ENCODE results near the gene IZUMO3. TPM values are rescaled to one million over a fixed set of nuclear protein-coding genes. Genes with fewer than 3 reads are reported as not detected.
"Not testable (repeated sequence)": the region's sequence is repeated elsewhere in the genome, so short reads cannot be mapped to it uniquely, and the experiment has no call there.

IZUMO3 gene, protein sequence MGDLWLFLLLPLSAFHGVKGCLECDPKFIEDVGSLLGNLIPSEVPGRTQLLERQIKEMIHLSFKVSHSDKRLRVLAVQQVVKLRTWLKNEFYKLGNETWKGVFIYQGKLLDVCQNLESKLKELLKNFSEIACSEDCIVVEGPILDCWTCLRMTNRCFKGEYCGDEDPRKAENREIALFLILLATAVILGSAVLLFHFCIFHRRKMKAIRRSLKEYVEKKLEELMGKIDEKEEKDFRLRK
- total RNA-seq (2012; rRNA removed), result not detected in 2 replicates

GRCh38 chr9:24545847-24546522 is at the start of gene IZUMO3:
TSS of gene IZUMO3 (minus strand) at chr9:24545897. CDS start at chr9:24545649, 248 bp downstream.
- Histone ChIP-seq H3K27me3 (ENCODE audit: control insufficient read depth, insufficient read depth, low read length) (no peaks in the 10 kb centered on the region), H3K36me3 (ENCODE audit: insufficient read depth, low read length) (no peaks in the 10 kb centered on the region), H3K4me3 (ENCODE audit: low read length) (no peak within 1 kb of the TSS), H3K4me1 (ENCODE audit: control insufficient read depth, insufficient read depth, low read length) (no peaks in the 10 kb centered on the region), H3K9ac (ENCODE audit: low read depth, low read length) (no peak within 1 kb of the TSS), H3K4me2 (ENCODE audit: low read length) (no peak within 1 kb of the TSS), H3K9me3 (replicated peaks; ENCODE audit: low read length) (peaks cover 6% of the 10 kb centered on the region)

GRCh38 chr9:24594234-24594850 is 48.6 kb upstream of the IZUMO3 start:
- Histone ChIP-seq H3K27me3 (ENCODE audit: control insufficient read depth, insufficient read depth, low read length) (no peaks in the 10 kb centered on the region), H3K4me1 (ENCODE audit: control insufficient read depth, insufficient read depth, low read length) (no peaks in the 10 kb centered on the region), H3K4me2 (ENCODE audit: low read length) (no peak overlapping the region), H3K36me3 (ENCODE audit: insufficient read depth, low read length) (no peaks in the 10 kb centered on the region), H3K9me3 (replicated peaks; ENCODE audit: low read length) (no peaks in the 10 kb centered on the region), H3K4me3 (ENCODE audit: low read length) (no peak overlapping the region), H3K9ac (ENCODE audit: low read depth, low read length) (no peak overlapping the region)

DNA sequence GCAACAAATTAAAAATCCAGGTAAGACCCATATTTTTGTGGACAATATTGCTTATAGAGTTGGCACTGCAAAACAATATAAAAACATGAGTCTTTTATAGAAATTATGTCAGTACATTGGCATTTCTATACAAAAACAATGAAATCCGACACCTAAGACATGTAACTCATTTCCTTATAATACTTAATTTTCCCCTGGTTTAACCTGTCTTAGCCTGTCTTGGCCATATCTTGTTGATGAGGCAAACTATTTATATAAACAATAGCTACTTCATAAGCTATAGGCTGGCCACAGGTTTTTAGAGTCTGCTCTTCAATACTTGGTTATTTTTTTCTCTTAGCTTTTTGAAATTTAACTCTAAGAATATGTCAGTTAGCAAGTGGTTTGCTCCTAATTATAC is 44.7 kb upstream of the IZUMO3 start:
- Histone ChIP-seq H3K4me2 (ENCODE audit: low read length) (no peak overlapping the region), H3K4me3 (ENCODE audit: low read length) (no peak overlapping the region), H3K36me3 (ENCODE audit: insufficient read depth, low read length) (no peaks in the 10 kb centered on the region), H3K4me1 (ENCODE audit: control insufficient read depth, insufficient read depth, low read length) (no peaks in the 10 kb centered on the region), H3K9ac (ENCODE audit: low read depth, low read length) (no peak overlapping the region), H3K27me3 (ENCODE audit: control insufficient read depth, insufficient read depth, low read length) (no peaks in the 10 kb centered on the region), H3K9me3 (replicated peaks; ENCODE audit: low read length) (no peaks in the 10 kb centered on the region)

- Histone ChIP-seq H3K4me2 (ENCODE audit: low read length) (no peak overlapping the region), H3K4me3 (ENCODE audit: low read length) (no peak overlapping the region), H3K36me3 (ENCODE audit: insufficient read depth, low read length) (no peaks in the 10 kb centered on the region), H3K4me1 (ENCODE audit: control insufficient read depth, insufficient read depth, low read length) (no peaks in the 10 kb centered on the region), H3K9me3 (replicated peaks; ENCODE audit: low read length) (no peaks in the 10 kb centered on the region), H3K9ac (ENCODE audit: low read depth, low read length) (no peak overlapping the region), H3K27me3 (ENCODE audit: control insufficient read depth, insufficient read depth, low read length) (no peaks in the 10 kb centered on the region)
These were observed 42.2 kb upstream of the IZUMO3 start for GRCh38 chr9:24587883-24588282.

- Histone ChIP-seq H3K4me2 (ENCODE audit: low read length) (no peak overlapping the region), H3K36me3 (ENCODE audit: insufficient read depth, low read length) (no peaks in the 10 kb centered on the region), H3K9ac (ENCODE audit: low read depth, low read length) (no peak overlapping the region), H3K4me3 (ENCODE audit: low read length) (no peak overlapping the region), H3K4me1 (ENCODE audit: control insufficient read depth, insufficient read depth, low read length) (no peaks in the 10 kb centered on the region), H3K9me3 (replicated peaks; ENCODE audit: low read length) (no peaks in the 10 kb centered on the region), H3K27me3 (ENCODE audit: control insufficient read depth, insufficient read depth, low read length) (no peaks in the 10 kb centered on the region)
These were observed 36.7 kb upstream of the IZUMO3 start for GRCh38 chr9:24582146-24583126.

GRCh38 chr9:24580005-24580404 is 34.3 kb upstream of the IZUMO3 start:
- not testable (repeated sequence) for H3K36me3 ChIP-seq (ENCODE audit: insufficient read depth, low read length); H3K4me2 ChIP-seq (ENCODE audit: low read length); H3K9me3 ChIP-seq (replicated peaks; ENCODE audit: low read length); H3K27me3 ChIP-seq (ENCODE audit: control insufficient read depth, insufficient read depth, low read length); H3K9ac ChIP-seq (ENCODE audit: low read depth, low read length); H3K4me3 ChIP-seq (ENCODE audit: low read length); H3K4me1 ChIP-seq (ENCODE audit: control insufficient read depth, insufficient read depth, low read length)

DNA sequence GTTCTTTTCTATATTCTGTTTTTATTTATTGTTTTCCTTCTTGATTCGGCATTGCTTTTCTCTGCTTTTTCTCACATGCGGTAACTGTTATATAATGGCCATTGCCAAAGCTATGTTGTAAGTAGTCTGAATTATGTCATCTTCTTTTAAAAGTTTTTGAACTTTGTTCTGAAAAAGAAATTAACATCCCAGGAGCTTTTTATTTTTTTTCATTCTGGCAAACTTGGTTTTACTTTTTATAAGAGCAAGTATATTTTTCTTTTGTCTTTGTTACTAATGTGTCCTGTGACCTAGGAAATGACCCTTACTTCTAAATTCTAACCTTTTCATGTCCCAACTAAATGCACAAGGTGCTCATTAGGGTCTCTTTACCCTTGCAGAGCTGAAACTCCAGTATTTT is 26.7 kb upstream of the IZUMO3 start:
- Histone ChIP-seq H3K4me2 (ENCODE audit: low read length) (no peak overlapping the region), H3K4me1 (ENCODE audit: control insufficient read depth, insufficient read depth, low read length) (no peaks in the 10 kb centered on the region), H3K36me3 (ENCODE audit: insufficient read depth, low read length) (no peaks in the 10 kb centered on the region), H3K4me3 (ENCODE audit: low read length) (no peak overlapping the region), H3K9ac (ENCODE audit: low read depth, low read length) (no peak overlapping the region), H3K9me3 (replicated peaks; ENCODE audit: low read length) (no peaks in the 10 kb centered on the region), H3K27me3 (ENCODE audit: control insufficient read depth, insufficient read depth, low read length) (no peaks in the 10 kb centered on the region)

- no peaks in the 10 kb centered on the region for H3K36me3 ChIP-seq (ENCODE audit: insufficient read depth, low read length)
- H3K9me3 ChIP-seq (replicated peaks; ENCODE audit: low read length), result peaks cover 4% of the 10 kb centered on the region
- H3K4me2 ChIP-seq (ENCODE audit: low read length), result no peak overlapping the region
- H3K4me1 ChIP-seq (ENCODE audit: control insufficient read depth, insufficient read depth, low read length), result no peaks in the 10 kb centered on the region
- H3K27me3 ChIP-seq (ENCODE audit: control insufficient read depth, insufficient read depth, low read length), result no peaks in the 10 kb centered on the region
- no peak overlapping the region for H3K9ac ChIP-seq (ENCODE audit: low read depth, low read length)
- no peak overlapping the region for H3K4me3 ChIP-seq (ENCODE audit: low read length)
These were observed 16.3 kb upstream of the IZUMO3 start for GRCh38 chr9:24561957-24562356.

GRCh38 chr9:24553183-24553552 is 7.5 kb upstream of the IZUMO3 start:
- Histone ChIP-seq H3K9ac (ENCODE audit: low read depth, low read length) (no peak overlapping the region), H3K4me3 (ENCODE audit: low read length) (no peak overlapping the region), H3K27me3 (ENCODE audit: control insufficient read depth, insufficient read depth, low read length) (no peaks in the 10 kb centered on the region), H3K9me3 (replicated peaks; ENCODE audit: low read length) (peaks cover 6% of the 10 kb centered on the region), H3K4me2 (ENCODE audit: low read length) (no peak overlapping the region), H3K4me1 (ENCODE audit: control insufficient read depth, insufficient read depth, low read length) (no peaks in the 10 kb centered on the region), H3K36me3 (ENCODE audit: insufficient read depth, low read length) (no peaks in the 10 kb centered on the region)

DNA sequence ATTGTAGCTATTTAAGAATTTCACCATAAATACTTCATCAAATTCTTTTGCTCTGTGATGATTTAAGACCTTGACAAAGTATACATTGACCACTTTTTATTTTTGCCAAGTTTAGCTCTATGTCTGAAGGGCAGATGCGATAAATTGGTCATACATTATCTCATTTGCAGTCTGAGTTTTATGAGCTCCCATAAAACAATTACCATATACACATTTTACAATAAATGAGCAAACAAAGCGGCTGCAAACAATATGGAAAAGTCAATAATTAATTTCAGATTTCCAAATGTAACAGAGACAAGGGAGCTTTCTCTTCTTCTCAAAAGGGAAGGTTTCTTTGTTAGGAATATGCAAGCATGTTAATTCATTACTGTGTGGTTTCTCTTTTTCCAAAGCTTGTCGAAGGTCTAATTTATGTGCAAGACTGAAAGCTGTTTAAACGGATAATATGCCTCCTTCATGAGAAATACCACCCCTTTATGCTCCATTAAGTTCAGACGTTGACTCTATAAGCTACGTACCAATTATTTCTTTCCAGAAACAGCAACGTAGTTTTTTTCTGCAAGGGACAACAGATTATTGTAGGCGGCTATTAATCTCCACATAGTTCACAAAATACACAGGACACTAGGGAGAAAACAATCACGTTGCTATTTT is 7.0 kb upstream of the IZUMO3 start:
- no peaks in the 10 kb centered on the region for H3K36me3 ChIP-seq (ENCODE audit: insufficient read depth, low read length)
- H3K4me1 ChIP-seq (ENCODE audit: control insufficient read depth, insufficient read depth, low read length), result no peaks in the 10 kb centered on the region
- peaks cover 6% of the 10 kb centered on the region for H3K9me3 ChIP-seq (replicated peaks; ENCODE audit: low read length)
- H3K4me3 ChIP-seq (ENCODE audit: low read length), result no peak overlapping the region
- H3K4me2 ChIP-seq (ENCODE audit: low read length), result no peak overlapping the region
- no peak overlapping the region for H3K9ac ChIP-seq (ENCODE audit: low read depth, low read length)
- H3K27me3 ChIP-seq (ENCODE audit: control insufficient read depth, insufficient read depth, low read length), result no peaks in the 10 kb centered on the region

- Histone ChIP-seq H3K4me3 (ENCODE audit: low read length) (no peak overlapping the region), H3K9ac (ENCODE audit: low read depth, low read length) (no peak overlapping the region), H3K9me3 (replicated peaks; ENCODE audit: low read length) (peaks cover 6% of the 10 kb centered on the region), H3K27me3 (ENCODE audit: control insufficient read depth, insufficient read depth, low read length) (no peaks in the 10 kb centered on the region), H3K4me2 (ENCODE audit: low read length) (no peak overlapping the region), H3K4me1 (ENCODE audit: control insufficient read depth, insufficient read depth, low read length) (no peaks in the 10 kb centered on the region), H3K36me3 (ENCODE audit: insufficient read depth, low read length) (no peaks in the 10 kb centered on the region)
These were observed 412 bp downstream of the IZUMO3 start for GRCh38 chr9:24545285-24545684.
